Stimulated activated CD4-positive, alpha-beta T cell treated with anti-CD3 and anti-CD28 coated beads, TNF-alpha, amount 100 ng/mL, for 4 hours (primary cell): ENCODE results near the gene RAB4B.
"Not testable (repeated sequence)": the region's sequence is repeated elsewhere in the genome, so short reads cannot be mapped to it uniquely, and the experiment has no call there.

Source experiments
- DNase-seq, 3 experiments: peaks; one replicate each; pipeline ENCODE4 v3.0.0-alpha.2; 2020; ENCODE audit warnings: low read depth in 3 of 3

Gene RAB4B

DNA sequence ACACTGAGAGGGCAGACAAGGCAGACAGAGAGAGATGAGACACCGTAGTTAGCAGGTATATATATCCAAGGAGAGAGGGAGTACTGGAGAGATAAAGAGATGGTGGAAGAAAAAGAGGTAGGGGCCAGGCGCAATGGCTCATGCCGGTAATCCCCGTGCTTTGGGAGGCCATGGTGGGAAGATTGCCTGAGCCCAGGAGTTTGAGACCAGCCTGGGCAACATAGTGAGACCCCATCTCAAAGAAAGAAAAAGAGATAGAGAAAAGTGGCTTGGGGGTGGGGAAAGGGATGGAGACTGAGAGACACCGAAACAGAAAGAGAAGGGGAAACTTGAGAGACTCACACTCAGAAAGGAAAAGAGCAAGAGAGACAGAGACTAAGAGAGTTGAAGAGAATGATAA, 2.5 kb downstream of the RAB4B start:
- no peak for DNase-seq

DNA sequence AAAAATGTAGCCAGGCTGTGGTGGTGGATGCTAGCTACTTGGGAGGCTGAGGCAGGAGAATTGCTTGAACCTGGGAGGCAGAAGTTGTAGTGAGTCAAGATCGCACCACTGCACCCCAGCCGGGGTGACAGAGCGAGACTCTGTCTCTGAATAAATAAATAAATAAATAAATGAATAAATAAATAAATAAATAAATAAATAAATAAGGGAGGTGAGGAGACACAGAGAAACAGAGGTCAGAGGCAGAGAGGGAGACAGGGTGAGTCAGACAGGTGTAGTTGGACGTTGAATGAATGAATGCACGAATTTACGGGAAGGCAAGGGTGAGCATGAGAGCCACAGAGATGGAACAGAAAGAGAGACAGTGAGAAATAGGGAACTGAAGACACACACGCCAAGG, 3.1 kb downstream of the RAB4B start:
- no peak for DNase-seq

DNA sequence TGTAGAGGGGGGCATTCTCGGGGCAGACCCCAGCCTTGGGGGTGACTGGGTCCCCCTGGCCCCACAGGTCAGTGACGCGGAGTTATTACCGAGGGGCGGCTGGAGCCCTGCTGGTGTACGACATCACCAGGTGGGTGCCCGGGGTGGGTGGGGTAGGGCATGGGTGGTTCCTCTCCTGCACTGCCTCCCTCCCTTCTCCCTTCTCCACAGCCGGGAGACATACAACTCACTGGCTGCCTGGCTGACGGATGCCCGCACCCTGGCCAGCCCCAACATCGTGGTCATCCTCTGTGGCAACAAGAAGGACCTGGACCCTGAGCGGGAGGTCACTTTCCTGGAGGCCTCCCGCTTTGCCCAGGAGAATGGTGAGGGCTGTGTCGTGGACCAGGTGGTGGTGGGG, 5.7 kb downstream of the RAB4B start:
- DNase-seq: no peak

DNA sequence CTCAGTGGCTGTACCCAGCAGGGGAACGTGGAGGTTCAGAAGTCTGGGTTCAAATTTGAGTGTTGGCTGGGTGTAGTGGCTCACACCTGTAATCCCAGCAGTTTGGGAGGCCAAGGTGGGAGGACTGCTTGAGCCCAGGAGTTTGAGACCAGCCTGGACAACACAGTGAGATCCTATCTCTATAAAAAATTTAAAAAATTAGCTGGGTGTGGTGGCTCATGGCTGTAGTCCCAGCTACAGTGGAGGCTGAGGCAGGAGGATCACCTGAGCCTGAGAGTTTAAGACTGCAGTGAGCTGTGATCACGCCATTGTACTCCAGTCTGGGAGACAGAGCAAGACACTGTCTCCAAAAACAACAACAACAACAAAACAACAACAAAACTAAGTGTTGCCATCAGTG, 6.1 kb downstream of the RAB4B start:
- not testable (repeated sequence) for DNase-seq

DNA sequence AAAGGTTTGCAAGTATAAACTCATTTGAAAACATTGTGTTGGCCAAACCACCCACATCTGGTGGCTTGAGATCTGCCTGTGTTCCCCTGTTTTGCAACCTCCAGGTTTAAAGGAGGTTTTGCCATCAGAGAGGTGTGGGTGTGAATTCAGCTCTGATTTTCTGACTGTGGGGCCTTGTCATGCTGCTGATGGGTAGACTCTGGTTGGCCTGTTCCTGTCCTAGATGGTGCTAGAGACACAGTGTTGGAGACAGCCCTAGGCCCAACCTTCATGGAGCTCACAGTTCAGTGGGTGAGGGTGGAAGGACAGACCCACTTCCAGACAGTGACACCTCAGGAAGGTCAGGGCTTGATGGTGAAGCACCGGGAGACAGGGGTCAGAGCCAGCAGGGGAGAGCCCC, 7.5 kb downstream of the RAB4B start:
- DNase-seq: no peak

DNA sequence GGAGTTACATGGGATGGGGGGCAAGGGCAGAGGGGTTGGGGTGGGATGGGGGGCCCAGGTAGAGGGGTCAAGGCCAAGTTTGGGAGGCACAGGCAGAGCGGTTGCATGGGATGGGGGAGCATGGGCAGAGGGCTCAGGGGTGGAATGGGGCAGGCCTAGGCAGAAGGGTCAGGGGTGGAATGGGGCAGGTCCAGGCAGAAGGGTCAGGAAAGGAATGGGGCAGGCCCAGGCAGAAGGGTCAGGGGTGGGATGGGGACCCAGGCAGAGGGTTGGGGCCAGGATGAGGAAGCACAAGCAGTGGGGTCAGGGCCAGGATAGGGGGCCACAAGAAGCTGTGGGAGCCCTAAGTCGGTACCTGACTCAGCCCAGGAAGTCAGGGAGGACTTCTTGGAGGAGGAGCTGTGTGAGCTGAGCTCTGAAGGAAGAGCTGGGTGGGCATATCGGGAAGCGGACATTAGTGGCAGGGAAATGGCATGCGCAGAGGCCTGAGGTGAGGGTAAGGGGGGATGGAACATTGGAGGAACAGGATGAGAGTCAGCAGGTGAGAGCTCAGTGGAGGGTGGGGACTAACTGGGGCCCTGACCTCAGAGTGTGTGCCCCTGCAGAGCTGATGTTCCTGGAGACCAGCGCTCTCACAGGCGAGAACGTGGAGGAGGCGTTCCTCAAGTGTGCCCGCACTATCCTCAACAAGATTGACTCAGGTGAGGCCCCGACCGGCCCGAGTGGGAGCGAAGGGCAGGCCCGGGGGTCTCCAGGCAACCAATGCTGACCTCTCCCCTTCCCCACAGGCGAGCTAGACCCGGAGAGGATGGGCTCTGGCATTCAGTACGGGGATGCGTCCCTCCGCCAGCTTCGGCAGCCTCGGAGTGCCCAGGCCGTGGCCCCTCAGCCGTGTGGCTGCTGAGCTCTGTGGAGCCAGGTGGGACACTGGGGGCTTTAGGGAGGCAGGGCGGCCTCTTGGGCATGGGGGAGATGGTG, 8.3 kb downstream of the RAB4B start:
- DNase-seq: no peak

DNA sequence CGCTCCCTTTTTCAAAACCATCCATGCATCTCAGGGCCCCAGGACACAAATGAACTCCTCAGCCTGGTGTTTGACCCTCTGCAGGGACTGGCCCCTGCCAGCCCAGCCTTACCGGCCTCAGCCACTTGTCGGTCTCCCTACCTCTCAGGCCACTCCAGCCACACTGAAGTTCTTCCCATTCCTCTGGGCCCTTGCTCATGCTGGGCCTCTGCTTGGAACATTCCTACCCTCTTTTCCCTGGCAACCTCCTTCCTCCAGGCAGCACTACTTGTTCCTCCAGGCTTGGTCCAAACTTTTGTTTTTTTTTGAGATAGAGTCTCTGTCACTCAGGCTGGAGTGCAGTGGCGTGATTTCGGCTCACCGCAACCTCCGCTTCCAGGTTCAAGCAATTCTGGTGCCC, 13.3 kb downstream of the RAB4B start:
- no peak for DNase-seq

DNA sequence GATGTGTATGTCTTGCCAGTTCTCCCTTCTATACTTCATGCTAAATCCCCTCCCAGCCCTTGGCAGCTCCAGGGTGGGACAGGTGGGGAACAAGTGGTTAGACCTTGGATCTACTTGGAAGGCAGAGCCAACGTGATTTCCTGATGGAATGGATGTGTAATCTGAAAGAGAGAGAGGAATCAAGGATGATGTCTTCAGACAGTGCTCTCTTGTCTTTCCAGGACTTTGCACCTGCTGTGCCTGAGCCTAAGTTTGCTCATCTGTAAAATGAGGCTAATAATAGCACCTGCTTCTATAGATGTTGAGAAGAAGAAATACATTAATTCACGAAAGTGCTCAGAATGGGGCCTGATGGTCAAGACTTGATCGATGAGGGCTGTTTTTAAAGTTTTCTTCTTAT, 13.9 kb downstream of the RAB4B start:
- no peak for DNase-seq

DNA sequence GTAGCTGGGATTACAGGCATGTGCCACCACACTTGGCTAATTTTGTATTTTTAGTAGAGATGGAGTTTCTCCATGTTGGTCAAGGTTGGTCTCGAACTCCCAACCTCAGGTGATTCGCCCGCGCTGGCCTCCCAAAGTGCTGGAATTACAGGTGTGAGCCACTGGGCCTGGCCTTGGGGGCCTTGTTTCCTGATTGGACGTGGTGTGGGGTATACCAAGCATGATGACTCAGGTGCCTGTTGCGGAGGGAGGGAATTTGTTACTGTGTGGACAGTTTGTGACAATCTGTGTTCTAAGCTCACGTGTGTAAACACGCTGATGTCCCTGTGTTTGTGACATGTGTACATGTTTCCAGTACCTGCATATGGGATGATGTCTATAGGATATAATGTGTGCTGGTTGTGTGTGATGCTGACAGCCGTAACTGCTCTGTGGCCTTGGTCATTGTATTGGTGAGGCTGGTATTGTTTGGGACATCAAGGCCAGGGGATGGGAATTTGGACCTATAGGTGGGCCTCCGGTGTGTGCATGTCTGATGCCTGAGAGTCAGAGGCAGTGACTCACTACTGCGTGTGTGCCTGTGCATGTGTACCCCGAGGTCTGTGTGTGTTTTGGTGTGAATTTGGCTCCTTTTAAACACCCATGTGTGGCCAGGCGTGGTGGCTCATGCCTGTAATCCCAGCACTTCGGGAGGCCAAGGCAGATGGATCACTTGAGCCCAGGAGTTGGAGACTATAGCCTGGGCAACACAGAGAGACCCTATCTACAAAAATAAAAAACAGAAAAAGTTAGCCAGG, 19.3 kb downstream of the RAB4B start:
- no peak for DNase-seq

DNA sequence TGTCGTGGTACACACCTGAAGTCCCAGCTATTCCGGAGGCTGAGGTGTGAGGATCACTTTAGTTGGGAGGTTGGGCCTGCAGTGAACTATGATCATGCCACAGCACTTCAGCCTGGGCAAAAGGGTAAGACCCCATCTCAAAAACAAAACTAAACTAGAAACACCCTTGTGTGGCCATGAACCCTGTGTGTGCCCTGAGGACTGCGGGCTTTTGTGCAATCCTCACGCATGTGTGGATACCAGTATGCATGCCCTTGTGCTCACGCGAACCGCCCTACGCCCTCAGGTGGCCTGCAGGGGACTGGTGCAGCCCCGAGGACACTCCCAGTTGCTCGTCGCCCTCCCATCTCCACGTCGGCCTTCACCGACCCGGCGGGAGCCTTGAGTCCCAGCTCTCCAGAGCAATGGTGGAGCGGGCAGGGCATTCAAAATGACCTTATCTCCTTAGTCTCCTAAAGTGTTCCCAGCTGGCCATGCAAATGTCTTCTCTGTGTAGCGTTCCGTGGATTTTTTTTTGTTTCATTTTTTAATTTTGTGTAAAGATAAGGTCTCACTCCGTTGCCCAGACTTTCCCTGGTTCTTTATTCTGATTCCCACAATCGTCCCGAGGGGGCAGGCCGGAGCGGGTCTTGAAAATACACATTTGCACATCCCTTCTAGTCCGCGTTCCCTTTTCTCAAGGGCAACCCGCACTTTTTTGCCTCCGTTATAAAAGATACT, 20.1 kb downstream of the RAB4B start:
- peak in 1 of 3 experiments; percentile 33 for DNase-seq

DNA sequence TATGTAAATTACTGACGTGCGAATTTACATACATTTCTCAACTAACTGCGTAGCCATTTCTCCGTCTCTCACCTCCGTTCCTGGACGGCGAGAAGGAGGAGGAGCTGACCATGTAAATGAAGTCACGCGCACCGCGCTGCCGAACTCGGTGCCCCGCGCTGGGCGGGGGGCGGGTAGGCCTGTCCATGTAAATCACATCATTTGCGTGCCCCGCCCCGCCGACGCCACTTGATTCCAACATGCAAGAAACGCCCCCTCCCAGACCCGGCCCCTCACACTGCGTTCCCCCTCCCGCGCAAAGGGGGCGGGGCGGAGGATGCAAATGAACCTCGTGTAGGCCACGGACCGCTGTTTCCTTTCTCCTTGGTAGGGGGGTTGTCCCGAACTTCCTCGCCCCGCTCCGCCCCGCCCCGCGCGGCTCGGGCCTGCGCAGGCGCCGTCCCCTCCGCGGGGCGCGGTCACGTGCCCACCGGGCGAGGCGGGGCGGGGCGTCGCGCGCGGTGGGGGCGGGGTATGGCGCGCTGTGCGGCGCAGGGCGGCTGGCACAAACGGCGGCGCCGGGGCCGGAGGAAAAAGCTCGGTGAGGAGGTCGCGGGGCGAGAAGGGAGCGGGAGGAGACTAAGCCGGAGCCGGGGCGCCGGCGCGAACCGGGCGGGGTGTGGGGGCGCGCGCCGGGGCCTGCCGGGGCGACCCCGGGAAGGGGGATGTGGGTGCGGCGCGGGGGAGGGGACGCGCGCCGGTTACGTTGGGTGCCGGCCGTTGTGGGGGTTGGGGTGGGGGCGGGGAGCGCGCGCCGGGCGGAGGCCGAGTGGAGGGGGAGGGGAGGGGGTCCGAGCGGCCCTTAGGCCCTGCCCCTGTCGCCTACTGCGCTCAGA, 20.9 kb downstream of the RAB4B start, which contains the start of gene EGLN2:
Gene EGLN2 (plus strand): TSS at position 509 of the 875 bp plus-strand sequence. CDS start 1,382 bp downstream, outside the sequence.
- DNase-seq: peak; percentile 99 to 100 (median 100)

DNA sequence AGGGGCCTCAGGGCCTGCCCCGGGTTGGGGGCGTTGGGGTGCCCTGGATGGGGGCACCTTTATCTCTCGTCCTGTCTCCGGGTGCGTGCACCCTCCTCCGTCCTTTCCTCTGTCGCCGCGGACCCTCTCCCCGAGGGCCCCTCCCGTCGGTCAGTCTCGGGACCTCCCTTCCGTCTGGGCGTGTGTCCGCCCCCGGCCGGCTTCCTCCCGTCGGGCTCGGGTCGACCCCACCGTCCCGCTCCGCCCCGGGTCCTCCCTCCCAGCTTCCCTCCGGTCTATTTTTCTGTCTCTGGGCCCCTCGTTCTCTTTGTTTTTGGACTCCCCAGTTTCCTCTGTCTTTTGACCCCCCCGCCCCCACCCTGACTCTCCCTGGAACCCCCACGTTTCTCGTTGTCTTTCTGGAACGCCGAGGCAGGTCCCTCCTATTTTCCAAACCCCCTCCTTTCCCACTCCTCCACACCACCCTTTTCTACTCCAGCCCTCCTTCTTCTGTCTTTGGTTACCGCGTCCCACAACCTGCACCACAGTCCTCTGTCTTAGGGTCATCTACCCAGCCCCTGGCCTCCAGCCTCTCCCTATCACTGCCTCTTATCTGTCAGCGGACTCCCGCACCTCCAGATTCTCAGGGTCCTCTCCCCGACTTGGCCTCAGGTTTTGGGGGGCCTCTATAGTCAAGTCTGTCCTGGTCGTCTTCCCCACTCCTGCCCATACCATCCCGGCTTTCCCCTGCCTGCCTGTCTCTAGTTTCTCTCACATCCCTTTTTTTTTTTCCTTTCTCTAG, 21.7 kb downstream of the RAB4B start:
- DNase-seq: no peak

DNA sequence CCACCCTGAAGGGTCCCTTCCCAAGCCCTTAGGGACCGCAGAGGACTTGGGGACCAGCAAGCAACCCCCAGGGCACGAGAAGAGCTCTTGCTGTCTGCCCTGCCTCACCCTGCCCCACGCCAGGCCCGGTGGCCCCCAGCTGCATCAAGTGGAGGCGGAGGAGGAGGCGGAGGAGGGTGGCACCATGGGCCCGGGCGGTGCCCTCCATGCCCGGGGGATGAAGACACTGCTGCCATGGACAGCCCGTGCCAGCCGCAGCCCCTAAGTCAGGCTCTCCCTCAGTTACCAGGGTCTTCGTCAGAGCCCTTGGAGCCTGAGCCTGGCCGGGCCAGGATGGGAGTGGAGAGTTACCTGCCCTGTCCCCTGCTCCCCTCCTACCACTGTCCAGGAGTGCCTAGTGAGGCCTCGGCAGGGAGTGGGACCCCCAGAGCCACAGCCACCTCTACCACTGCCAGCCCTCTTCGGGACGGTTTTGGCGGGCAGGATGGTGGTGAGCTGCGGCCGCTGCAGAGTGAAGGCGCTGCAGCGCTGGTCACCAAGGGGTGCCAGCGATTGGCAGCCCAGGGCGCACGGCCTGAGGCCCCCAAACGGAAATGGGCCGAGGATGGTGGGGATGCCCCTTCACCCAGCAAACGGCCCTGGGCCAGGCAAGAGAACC, 22.4 kb downstream of the RAB4B start:
- DNase-seq: no peak

DNA sequence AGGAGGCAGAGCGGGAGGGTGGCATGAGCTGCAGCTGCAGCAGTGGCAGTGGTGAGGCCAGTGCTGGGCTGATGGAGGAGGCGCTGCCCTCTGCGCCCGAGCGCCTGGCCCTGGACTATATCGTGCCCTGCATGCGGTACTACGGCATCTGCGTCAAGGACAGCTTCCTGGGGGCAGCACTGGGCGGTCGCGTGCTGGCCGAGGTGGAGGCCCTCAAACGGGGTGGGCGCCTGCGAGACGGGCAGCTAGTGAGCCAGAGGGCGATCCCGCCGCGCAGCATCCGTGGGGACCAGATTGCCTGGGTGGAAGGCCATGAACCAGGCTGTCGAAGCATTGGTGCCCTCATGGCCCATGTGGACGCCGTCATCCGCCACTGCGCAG, 22.9 kb downstream of the RAB4B start:
- DNase-seq: no peak

DNA sequence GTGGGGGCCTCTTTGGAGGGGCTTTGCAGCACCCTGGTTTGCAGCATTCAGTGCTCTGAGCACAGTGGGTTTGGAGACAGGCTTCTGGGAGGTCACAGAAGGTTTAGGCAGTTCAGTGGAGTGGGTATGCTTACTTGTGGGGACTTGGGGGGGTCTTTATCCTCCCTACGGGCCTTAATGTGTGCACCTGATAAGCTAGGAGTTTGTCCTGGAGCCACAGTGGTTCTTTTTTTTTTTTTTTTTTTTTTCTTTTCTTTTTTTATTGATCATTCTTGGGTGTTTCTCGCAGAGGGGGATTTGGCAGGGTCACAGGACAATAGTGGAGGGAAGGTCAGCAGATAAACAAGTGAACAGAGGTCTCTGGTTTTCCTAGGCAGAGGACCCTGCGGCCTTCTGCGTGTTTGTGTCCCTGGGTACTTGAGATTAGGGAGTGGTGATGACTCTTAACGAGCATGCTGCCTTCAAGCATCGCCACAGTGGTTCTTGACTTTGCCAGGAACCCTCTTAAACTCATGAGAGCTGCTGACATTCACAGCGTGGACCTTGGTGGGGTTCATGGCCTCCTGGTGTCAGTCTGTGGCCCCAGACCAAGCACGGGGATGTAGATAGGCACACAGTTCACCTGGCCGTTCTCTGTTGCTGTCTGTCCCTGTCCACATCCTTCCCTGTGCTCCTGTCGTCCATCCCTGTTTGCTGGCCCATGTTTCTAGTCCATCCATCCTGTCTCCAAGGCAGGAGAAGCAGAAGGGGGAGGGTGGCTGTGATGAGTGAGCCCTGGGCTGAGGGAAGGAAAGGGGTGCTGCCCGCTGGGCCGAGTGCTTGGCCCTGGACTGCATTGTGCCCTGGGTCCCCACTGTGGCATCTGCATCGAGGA, 23.6 kb downstream of the RAB4B start:
- no peak for DNase-seq

DNA sequence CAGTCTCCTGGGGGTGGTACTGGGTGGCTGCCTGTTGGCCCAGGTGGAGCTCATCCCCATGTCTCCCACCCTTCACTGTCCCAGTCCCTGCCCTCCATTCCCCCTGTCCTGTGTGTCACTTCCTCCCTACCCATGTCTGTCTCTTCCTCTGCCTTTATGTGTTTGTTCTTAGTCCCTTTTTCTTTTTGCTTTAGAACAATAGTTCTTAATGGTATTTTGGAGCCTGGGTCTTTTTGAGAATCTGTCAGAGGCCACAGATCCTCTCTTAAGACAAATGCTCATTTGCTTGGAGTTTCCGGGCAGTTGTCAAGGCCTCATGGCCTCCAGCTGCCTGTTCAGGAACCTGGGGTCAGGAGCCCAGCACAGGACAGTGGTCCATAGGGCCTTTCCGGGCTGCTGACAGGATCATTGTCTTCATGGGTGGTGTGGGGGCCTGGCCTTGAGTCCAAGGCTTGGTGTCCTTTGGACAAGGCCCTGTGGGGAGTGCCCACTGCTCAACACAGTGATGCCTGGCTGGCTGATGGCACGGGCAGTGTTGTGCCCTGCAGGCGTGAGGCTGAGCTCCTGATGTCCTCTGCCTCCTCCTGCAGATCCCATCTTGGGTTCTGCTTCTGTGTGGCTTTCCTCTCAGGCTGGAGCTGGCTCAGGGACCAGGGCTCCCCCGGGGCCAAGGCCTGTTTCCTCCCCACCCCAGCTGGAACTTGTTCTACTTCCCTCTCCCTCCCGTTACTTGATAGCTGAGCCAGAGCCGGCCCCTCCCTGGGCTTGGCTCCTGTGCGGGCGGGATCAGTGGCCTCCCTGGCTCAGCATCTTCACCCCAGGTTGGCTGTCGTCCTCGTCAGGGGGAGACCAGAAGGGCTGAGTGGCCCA, 24.5 kb downstream of the RAB4B start:
- no peak for DNase-seq

DNA sequence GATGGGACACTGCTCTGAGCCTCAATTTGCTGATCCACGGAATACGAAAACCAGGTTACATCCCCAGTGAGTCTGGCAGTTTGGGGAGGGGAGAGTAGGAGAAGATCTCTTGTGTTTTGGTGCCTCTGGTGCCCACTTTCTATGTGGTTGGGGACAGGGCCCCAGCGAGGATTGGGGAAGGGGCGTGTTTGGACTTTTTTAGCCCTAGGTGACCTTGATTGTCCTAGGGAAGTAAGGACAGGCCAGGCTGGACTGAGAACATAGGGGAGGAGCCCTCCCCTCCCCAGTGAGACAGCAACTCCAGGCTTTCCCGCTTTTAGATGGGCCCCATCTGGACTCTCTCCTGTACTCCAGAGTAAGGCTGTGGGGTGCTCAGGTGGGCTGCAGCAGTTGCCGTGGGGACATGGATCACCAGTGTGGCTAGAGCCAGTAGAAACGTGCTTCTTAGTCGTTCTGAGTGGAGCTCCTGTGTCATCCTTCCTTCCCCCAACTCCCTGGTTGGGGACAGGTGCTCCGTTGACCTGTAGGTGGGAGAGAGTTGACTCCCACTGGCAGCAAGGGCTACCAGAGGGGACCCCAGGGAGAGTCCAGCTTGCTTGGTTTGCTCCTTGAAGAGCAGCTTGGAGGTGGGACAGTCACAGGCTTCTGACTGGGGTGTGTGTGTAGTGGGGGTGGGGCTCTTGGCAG, 25.3 kb downstream of the RAB4B start:
- no peak for DNase-seq
